Upper lobe of left lung (tissue), 6 donors: Measurements from ENCODE around the gene ADARB1. TPM values are rescaled to one million over a fixed set of nuclear protein-coding genes. Genes with fewer than 3 reads are reported as not detected.

ENCODE experiments used
- ATAC-seq, 2 donors: fragments of 200-7000 bp; cut with Tn5 transposase; one replicate each; pipeline ENCODE4 v1.9.1; 2022; ENCODE audit warnings: mild to moderate bottlenecking in 2 of 2, moderate library complexity in 2 of 2; ENCODE audit not compliant: low FRiP score in 2 of 2
- DNase-seq, 2 donors: peaks; one replicate each; pipeline ENCODE4 v3.0.0-alpha.2; 2019 to 2020
- H3K27ac ChIP-seq, 4 donors: fragments of 200-600 bp; sonication (generic); one replicate each; pipeline ENCODE4 v1.5.1; 2016 to 2019
- H3K27me3 ChIP-seq, 4 donors: fragments of 200-600 bp; sonication (generic); one replicate each; pipeline ENCODE4 v1.5.1; 2017 to 2019
- H3K36me3 ChIP-seq, 4 donors: fragments of 200-600 bp; sonication (generic); one replicate each; pipeline ENCODE4 v1.5.1; 2016 to 2019
- H3K4me1 ChIP-seq, 4 donors: fragments of 200-600 bp; sonication (generic); one replicate each; pipeline ENCODE4 v1.5.1; 2018 to 2019
- H3K4me3 ChIP-seq, 4 donors: fragments of 200-600 bp; sonication (generic); one replicate each; pipeline ENCODE4 v1.5.1; 2017 to 2019; ENCODE audit warnings: mild to moderate bottlenecking in 2 of 4, moderate library complexity in 1 of 4
- H3K9me3 ChIP-seq, 4 donors: fragments of 200-600 bp; sonication (generic); one replicate each; pipeline ENCODE4 v1.5.1; 2018 to 2019
- CTCF ChIP-seq, 6 experiments: fragments of 450-650 bp in 4 of 6; fragments of 200-600 bp in 2 of 6; sonication (generic) in 2 of 6; IDR thresholded peaks; one replicate each; pipeline ENCODE4 v1.5.1; 2016 to 2019; ENCODE audit warnings: antibody characterized with exemption in 6 of 6
- EP300 ChIP-seq, 4 donors: sonication (generic); formaldehyde crosslinking; IDR thresholded peaks; one replicate each; pipeline ENCODE4 v1.5.1; 2017; ENCODE audit warnings: antibody characterized with exemption in 4 of 4, control low read depth in 2 of 4
- POLR2A ChIP-seq, 4 donors: fragments of 450-650 bp; IDR thresholded peaks; one replicate each; pipeline ENCODE4 v1.5.1; 2016 to 2017; ENCODE audit warnings: antibody characterized with exemption in 4 of 4, mild to moderate bottlenecking in 2 of 4
- POLR2AphosphoS5 ChIP-seq, 2 donors: sonication (generic); formaldehyde crosslinking; IDR thresholded peaks; one replicate each; pipeline ENCODE4 v1.5.1; 2017; ENCODE audit warnings: antibody characterized with exemption in 2 of 2
- WGBS, 2 donors: methylation state at CpG; one replicate each; pipeline ENCODE4 v1.1.5; 2017 to 2018; 5-methylcytosine and 5-hydroxymethylcytosine counted together
- total RNA-seq, 6 donors: library from RNA; depleted of rRNA in 4 of 6; stranded (reverse); fragments of >200 nt in 4 of 6; gene quantifications; one replicate each; pipeline versions ENCODE4 v1.1.0 to v1.2.1, GENCODE V29; 2016 to 2021
- donor health status: DM: no; HTN: no; CAD: no; lungs with moderate emphysema.
- donor health status: DM: no; HTN: yes; CAD: no; lungs with severe emphysema.

Gene ADARB1
- total RNA-seq, 6 donors from 2014 or later, result 26.5 to 94.3 (median 42.4) TPM

GRCh38 chr21:45164124-45164511, 89.7 kb downstream of the ADARB1 start:
- Histone ChIP-seq H3K27me3 (no peaks in the 10 kb centered on the region), H3K4me1 (peaks cover 0 to 9% (median 2%) of the 10 kb centered on the region in 4 donors), H3K27ac (no peak overlapping the region), H3K4me3 (no peak overlapping the region), H3K9me3 (no peaks in the 10 kb centered on the region), H3K36me3 (peaks cover 0 to 8% (median 0%) of the 10 kb centered on the region in 4 donors)
- WGBS, 2 donors, result 80 to 81% methylated on average over 12 of the region's 12 CpGs
- DNase-seq (no peak), ATAC-seq (no peak)
- TF ChIP-seq CTCF (IDR thresholded peaks at IDR 0.05) (no peak), EP300 (IDR thresholded peaks at IDR 0.05) (no peak), POLR2A (IDR thresholded peaks at IDR 0.05) (no peak), POLR2AphosphoS5 (IDR thresholded peaks at IDR 0.05) (no peak)

- DNase-seq (no peak), ATAC-seq (no peak)
- WGBS, 2 donors, result 88 to 89% methylated on average over 4 to 6 of the region's 6 CpGs
- Histone ChIP-seq H3K27me3 (no peaks in the 10 kb centered on the region), H3K9me3 (no peaks in the 10 kb centered on the region), H3K4me3 (no peak overlapping the region), H3K36me3 (peaks cover 0 to 8% (median 0%) of the 10 kb centered on the region in 4 donors), H3K4me1 (peaks cover 0 to 12% (median 5%) of the 10 kb centered on the region in 4 donors), H3K27ac (no peak overlapping the region)
- no peak for TF ChIP-seq CTCF (IDR thresholded peaks at IDR 0.05)
- TF ChIP-seq POLR2A (IDR thresholded peaks at IDR 0.05), result no peak
- TF ChIP-seq POLR2AphosphoS5 (IDR thresholded peaks at IDR 0.05), result no peak
- TF ChIP-seq EP300 (IDR thresholded peaks at IDR 0.05), result no peak
These were observed 90.5 kb downstream of the ADARB1 start for GRCh38 chr21:45164838-45165237.

- peaks cover 0 to 9% (median 0%) of the 10 kb centered on the region in 4 donors for H3K36me3 ChIP-seq
- ATAC-seq (no peak), DNase-seq (no peak)
- no peak for TF ChIP-seq POLR2A (IDR thresholded peaks at IDR 0.05)
- no peak for TF ChIP-seq EP300 (IDR thresholded peaks at IDR 0.05)
- no peak for TF ChIP-seq POLR2AphosphoS5 (IDR thresholded peaks at IDR 0.05)
- no peak for TF ChIP-seq CTCF (IDR thresholded peaks at IDR 0.05)
- no peaks in the 10 kb centered on the region for H3K9me3 ChIP-seq
- H3K27me3 ChIP-seq, result no peaks in the 10 kb centered on the region
- H3K4me3 ChIP-seq, result no peak overlapping the region
- peaks cover 0 to 12% (median 5%) of the 10 kb centered on the region in 4 donors for H3K4me1 ChIP-seq
- H3K27ac ChIP-seq, result no peak overlapping the region
- WGBS, 2 donors, result 63 to 67% methylated on average over 5 of the region's 5 CpGs
These were observed 92.6 kb downstream of the ADARB1 start for GRCh38 chr21:45166931-45167330.

GRCh38 chr21:45167796-45168222, 93.4 kb downstream of the ADARB1 start:
- ATAC-seq (no peak), DNase-seq (no peak)
- H3K4me1 ChIP-seq, result peaks cover 0 to 12% (median 5%) of the 10 kb centered on the region in 4 donors
- H3K27me3 ChIP-seq, result no peaks in the 10 kb centered on the region
- WGBS, 2 donors, result 73 to 81% methylated on average over 6 of the region's 6 CpGs
- H3K4me3 ChIP-seq, result no peak overlapping the region
- peaks cover 0 to 10% (median 2%) of the 10 kb centered on the region in 4 donors for H3K36me3 ChIP-seq
- H3K27ac ChIP-seq, result no peak overlapping the region
- H3K9me3 ChIP-seq, result no peaks in the 10 kb centered on the region
- no peak for TF ChIP-seq POLR2AphosphoS5 (IDR thresholded peaks at IDR 0.05)
- TF ChIP-seq CTCF (IDR thresholded peaks at IDR 0.05), result no peak
- TF ChIP-seq EP300 (IDR thresholded peaks at IDR 0.05), result no peak
- no peak for TF ChIP-seq POLR2A (IDR thresholded peaks at IDR 0.05)

GRCh38 chr21:45168522-45168921, 94.1 kb downstream of the ADARB1 start:
- H3K4me3 ChIP-seq, result no peak overlapping the region
- H3K27me3 ChIP-seq, result no peaks in the 10 kb centered on the region
- H3K4me1 ChIP-seq, result peaks cover 0 to 12% (median 5%) of the 10 kb centered on the region in 4 donors
- TF ChIP-seq CTCF (IDR thresholded peaks at IDR 0.05), result no peak
- TF ChIP-seq EP300 (IDR thresholded peaks at IDR 0.05), result no peak
- TF ChIP-seq POLR2A (IDR thresholded peaks at IDR 0.05), result no peak
- TF ChIP-seq POLR2AphosphoS5 (IDR thresholded peaks at IDR 0.05), result no peak
- ATAC-seq (no peak), DNase-seq (no peak)
- H3K9me3 ChIP-seq, result no peaks in the 10 kb centered on the region
- H3K36me3 ChIP-seq, result peaks cover 0 to 15% (median 2%) of the 10 kb centered on the region in 4 donors
- H3K27ac ChIP-seq, result no peak overlapping the region
- 79 to 87% methylated on average over 7 of the region's 7 CpGs for WGBS, 2 donors
